Activated naive CD8-positive, alpha-beta T cell treated with anti-CD3 and anti-CD28 coated beads for 36 hours (primary cell): Measurements from ENCODE around the gene ZNF532. TPM values are rescaled to one million over a fixed set of nuclear protein-coding genes. Genes with fewer than 3 reads are reported as not detected.

ENCODE experiments used
- total RNA-seq, 2 experiments: library from RNA; stranded (reverse); gene quantifications; one replicate each; pipeline ENCODE4 v1.2.3, GENCODE V29; 2021

The ZNF532 gene
- total RNA-seq, 2 experiments from 2014 or later: 1.2 to 1.5 TPM

Other genes with a start within 250 kb of the ZNF532 start
- under 1 TPM; 0.62 to 0.76 TPM for gene ALPK2, start 235.8 kb upstream of the ZNF532 start, total RNA-seq
- gene MALT1, start 193.4 kb upstream of the ZNF532 start, total RNA-seq: 10 to 100 TPM; 46.2 to 46.5 TPM